ENCODE data around the gene IL26. TPM values are rescaled to one million over a fixed set of nuclear protein-coding genes. Genes with fewer than 3 reads are reported as not detected.

IL26 gene
- total RNA-seq, 3 donors from 2014 or later (not counting 1 experiment from before 2014, with no cell fraction given), result not detected

DNA sequence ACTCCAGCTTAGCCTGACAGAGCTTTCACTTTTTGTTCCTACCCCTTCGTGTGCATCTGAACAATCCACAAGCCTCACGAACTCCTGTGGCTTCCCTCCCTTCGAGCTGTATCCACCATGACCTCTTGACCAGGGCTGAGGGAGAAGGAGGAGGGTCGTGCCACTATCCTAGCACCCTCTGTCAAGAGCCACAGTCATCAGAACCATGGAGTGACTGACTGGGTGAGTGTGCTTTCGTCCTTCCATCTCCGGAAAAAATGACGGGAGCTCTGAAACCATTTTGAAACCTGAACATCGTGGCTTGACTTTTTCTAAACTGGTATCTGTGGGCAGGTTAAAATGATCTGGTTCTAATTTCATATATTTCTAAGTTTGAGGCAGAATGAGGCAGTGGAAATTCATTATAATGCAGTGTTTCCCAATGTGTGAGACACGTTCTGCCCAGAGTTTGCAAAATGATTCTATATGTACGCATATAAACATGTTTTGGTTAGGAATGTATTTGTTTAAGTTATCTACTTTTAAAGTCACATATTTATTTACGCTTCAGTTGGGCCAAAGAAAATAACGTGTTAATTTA, 27.0 kb downstream of the IL26 start:
- 83% methylated on average over 9 of the region's 12 CpGs for WGBS (ENCODE audit: insufficient coverage)
- intact Hi-C loops (cut with micrococcal nuclease), result no loop called here
- H3K27me3 ChIP-seq (ENCODE audit: control insufficient read depth, insufficient read depth, low read length), result no peaks in the 10 kb centered on the region
- DNase-seq (peak in 1 of 2 donors; percentile 31), ATAC-seq (no peak)
- no peak overlapping the region for H3K27ac ChIP-seq (ENCODE audit: low read length)
- Mint-ChIP-seq H3K4me1 (peaks cover 16 to 20% of the 10 kb centered on the region in 2 donors), H3K27me3 (ENCODE audit: low read depth in 2 of 2) (peaks cover 0 to 7% of the 10 kb centered on the region in 2 donors), H3K27ac (no peak overlapping the region), H3K4me3 (no peak overlapping the region), H3K36me3 (no peaks in the 10 kb centered on the region), H3K9me3 (no peaks in the 10 kb centered on the region)
- no peak overlapping the region for H3K4me3 ChIP-seq (ENCODE audit: low read length)
- TF ChIP-seq, protein P1, sequence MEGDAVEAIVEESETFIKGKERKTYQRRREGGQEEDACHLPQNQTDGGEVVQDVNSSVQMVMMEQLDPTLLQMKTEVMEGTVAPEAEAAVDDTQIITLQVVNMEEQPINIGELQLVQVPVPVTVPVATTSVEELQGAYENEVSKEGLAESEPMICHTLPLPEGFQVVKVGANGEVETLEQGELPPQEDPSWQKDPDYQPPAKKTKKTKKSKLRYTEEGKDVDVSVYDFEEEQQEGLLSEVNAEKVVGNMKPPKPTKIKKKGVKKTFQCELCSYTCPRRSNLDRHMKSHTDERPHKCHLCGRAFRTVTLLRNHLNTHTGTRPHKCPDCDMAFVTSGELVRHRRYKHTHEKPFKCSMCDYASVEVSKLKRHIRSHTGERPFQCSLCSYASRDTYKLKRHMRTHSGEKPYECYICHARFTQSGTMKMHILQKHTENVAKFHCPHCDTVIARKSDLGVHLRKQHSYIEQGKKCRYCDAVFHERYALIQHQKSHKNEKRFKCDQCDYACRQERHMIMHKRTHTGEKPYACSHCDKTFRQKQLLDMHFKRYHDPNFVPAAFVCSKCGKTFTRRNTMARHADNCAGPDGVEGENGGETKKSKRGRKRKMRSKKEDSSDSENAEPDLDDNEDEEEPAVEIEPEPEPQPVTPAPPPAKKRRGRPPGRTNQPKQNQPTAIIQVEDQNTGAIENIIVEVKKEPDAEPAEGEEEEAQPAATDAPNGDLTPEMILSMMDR (IDR thresholded peaks at IDR 0.05), result no peak
- H3K36me3 ChIP-seq (ENCODE audit: control insufficient read depth, insufficient read depth, low read length), result no peaks in the 10 kb centered on the region
- H3K4me1 ChIP-seq (ENCODE audit: control insufficient read depth, insufficient read depth, low read length), result peaks cover 9% of the 10 kb centered on the region
- no peaks in the 10 kb centered on the region for H3K9me3 ChIP-seq (ENCODE audit: control insufficient read depth, insufficient read depth, low read length)

DNA sequence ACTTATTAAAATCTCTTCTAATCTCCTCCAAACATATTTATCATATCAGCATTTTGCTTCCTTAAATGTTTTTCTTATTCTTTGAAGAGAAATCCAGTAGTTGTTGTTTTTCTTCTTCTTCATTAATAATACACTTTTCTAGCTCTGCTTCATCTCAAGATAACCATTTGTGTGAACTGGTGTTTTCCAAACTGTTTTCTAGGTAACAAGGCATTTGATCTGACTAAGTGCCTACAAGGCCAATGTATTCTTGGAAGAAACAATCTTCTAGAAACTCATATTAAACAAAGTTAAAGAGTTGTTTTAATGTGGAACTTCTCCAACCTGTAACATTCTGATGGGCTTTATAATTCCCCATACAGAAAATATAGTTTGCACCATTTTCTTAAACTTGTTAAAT, 35.3 kb downstream of the IL26 start:
- H3K36me3 ChIP-seq (ENCODE audit: control insufficient read depth, insufficient read depth, low read length), result no peaks in the 10 kb centered on the region
- ATAC-seq, result peak in 2 of 3 donors; percentile 44 to 52
- Mint-ChIP-seq H3K27ac (peak overlapping the region; percentile 55 to 77), H3K27me3 (ENCODE audit: low read depth in 2 of 2) (peaks cover 0 to 10% of the 10 kb centered on the region in 2 donors), H3K36me3 (no peaks in the 10 kb centered on the region), H3K4me1 (peaks cover 8 to 21% of the 10 kb centered on the region in 2 donors), H3K9me3 (no peaks in the 10 kb centered on the region), H3K4me3 (peak overlapping the region; percentile 68)
- H3K4me1 ChIP-seq (ENCODE audit: control insufficient read depth, insufficient read depth, low read length), result no peaks in the 10 kb centered on the region
- intact Hi-C loops (cut with micrococcal nuclease), result loop anchor here (1.0 to 2.0 kb wide), 2 partner anchors 32 to 71 kb away; partner anchors contain the start of gene IFNG
- no peak overlapping the region for H3K4me3 ChIP-seq (ENCODE audit: low read length)
- TF ChIP-seq, protein P1 (IDR thresholded peaks at IDR 0.05), result no peak
- H3K27me3 ChIP-seq (ENCODE audit: control insufficient read depth, insufficient read depth, low read length), result no peaks in the 10 kb centered on the region
- no peak overlapping the region for H3K27ac ChIP-seq (ENCODE audit: low read length)
- no peak for DNase-seq
- H3K9me3 ChIP-seq (ENCODE audit: control insufficient read depth, insufficient read depth, low read length), result no peaks in the 10 kb centered on the region

DNA sequence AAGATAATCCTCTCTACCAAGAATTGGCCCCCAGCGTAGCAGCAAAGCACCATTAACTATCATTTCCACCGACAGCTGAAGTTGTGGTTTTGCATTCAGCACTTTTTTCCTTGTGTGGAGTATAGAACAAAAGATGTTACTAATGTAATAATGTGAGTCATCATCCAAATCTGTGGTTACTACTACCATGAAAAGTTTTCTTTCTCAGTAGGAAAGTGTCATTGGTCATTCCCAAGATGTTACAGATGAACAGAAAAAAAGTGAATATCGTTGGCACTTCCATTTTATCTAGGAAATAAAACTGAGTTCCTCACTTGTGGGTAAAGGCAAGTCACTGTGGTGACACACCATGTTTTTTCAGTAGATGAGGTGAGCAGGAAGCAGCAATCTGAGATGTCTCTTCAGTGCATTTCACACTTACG, 35.8 kb downstream of the IL26 start:
- ATAC-seq (peak; percentile 73 to 87 (median 82)), DNase-seq (peak in 1 of 2 donors; percentile 67)
- WGBS (ENCODE audit: insufficient coverage), result 43% methylated on average over 1 of the region's 4 CpGs
- Histone ChIP-seq H3K4me3 (ENCODE audit: low read length) (no peak overlapping the region), H3K4me1 (ENCODE audit: control insufficient read depth, insufficient read depth, low read length) (no peaks in the 10 kb centered on the region), H3K9me3 (ENCODE audit: control insufficient read depth, insufficient read depth, low read length) (no peaks in the 10 kb centered on the region), H3K27ac (ENCODE audit: low read length) (peak overlapping the region; percentile 32), H3K36me3 (ENCODE audit: control insufficient read depth, insufficient read depth, low read length) (no peaks in the 10 kb centered on the region), H3K27me3 (ENCODE audit: control insufficient read depth, insufficient read depth, low read length) (no peaks in the 10 kb centered on the region)
- H3K27me3 Mint-ChIP-seq (ENCODE audit: low read depth in 2 of 2), result peaks cover 0 to 11% of the 10 kb centered on the region in 2 donors
- H3K9me3 Mint-ChIP-seq, result no peaks in the 10 kb centered on the region
- no peaks in the 10 kb centered on the region for H3K36me3 Mint-ChIP-seq
- peak overlapping the region; percentile 55 to 77 for H3K27ac Mint-ChIP-seq
- peaks cover 8 to 21% of the 10 kb centered on the region in 2 donors for H3K4me1 Mint-ChIP-seq
- intact Hi-C loops (cut with micrococcal nuclease), result loop anchor here (1.0 to 2.0 kb wide), 2 partner anchors 31 to 71 kb away; partner anchors contain the start of gene IFNG
- H3K4me3 Mint-ChIP-seq, result peak overlapping the region; percentile 17
- TF ChIP-seq, protein P1 (IDR thresholded peaks at IDR 0.05), result no peak

DNA sequence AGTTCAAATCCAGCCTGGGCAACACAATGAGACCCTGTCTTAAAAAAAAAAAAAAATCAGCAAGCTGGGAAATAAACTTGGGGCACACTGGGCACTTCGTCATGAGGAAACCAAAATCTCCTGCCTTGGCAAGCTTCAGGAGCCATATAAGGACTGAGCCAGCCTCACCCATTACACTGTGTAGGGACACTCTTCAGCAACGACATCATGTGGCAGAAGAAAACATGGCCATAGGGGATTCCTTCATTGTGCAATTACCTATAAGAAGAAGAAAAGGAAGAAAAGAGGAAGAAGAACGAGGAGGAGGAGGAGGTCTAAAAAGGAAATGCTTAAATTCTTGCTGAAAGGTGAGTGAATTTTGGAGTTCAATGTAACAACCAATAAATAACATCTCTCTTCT, 40.0 kb downstream of the IL26 start:
- Mint-ChIP-seq H3K4me1 (peaks cover 21 to 34% of the 10 kb centered on the region in 2 donors), H3K27ac (no peak overlapping the region), H3K27me3 (ENCODE audit: low read depth in 2 of 2) (peaks cover 0 to 12% of the 10 kb centered on the region in 2 donors), H3K9me3 (no peaks in the 10 kb centered on the region), H3K36me3 (no peaks in the 10 kb centered on the region), H3K4me3 (no peak overlapping the region)
- WGBS (ENCODE audit: insufficient coverage), result 82% methylated on average over 2 of the region's 3 CpGs
- Histone ChIP-seq H3K4me1 (ENCODE audit: control insufficient read depth, insufficient read depth, low read length) (peaks cover 13% of the 10 kb centered on the region), H3K4me3 (ENCODE audit: low read length) (no peak overlapping the region), H3K27ac (ENCODE audit: low read length) (no peak overlapping the region), H3K9me3 (ENCODE audit: control insufficient read depth, insufficient read depth, low read length) (no peaks in the 10 kb centered on the region), H3K27me3 (ENCODE audit: control insufficient read depth, insufficient read depth, low read length) (no peaks in the 10 kb centered on the region), H3K36me3 (ENCODE audit: control insufficient read depth, insufficient read depth, low read length) (no peaks in the 10 kb centered on the region)
- ATAC-seq, result no peak
- TF ChIP-seq, protein P1 (IDR thresholded peaks at IDR 0.05), result no peak
- intact Hi-C loops (cut with micrococcal nuclease), result no loop called here
- DNase-seq, result no peak

All from natural killer cell (primary cell).